ENCODE results near the gene EHD1.

Gene EHD1

DNA sequence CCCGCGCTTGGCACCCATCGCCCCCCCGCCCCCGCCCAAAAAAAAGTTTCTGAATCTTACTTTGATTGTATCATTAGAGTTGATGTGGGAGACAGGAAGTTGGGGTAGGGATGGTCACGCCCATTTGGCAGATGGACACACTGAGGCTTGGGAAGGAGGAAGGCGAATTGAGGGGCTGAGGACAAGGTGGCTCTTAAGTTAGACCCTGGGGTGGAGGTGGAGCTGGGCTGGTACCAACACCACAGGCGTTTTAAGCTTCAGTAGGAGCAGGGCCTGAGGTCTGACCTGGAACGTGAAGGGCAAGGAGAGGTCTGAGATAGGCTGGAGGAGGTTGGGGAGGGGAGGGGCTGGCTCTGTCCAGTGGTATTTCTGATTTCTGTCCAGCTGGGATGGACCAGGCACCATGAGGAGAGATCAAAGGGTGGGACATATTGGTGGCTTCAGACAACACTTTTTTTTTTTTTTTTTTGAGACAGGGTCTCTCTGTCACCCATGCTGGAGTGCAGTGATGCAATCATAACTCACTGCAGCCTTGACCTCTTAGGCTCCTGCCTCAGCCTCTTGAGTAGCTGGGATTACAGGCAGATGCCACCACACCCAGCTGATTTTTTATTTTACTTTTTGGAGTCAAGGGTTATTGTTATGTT, 33.2 kb downstream of the EHD1 start:
- no peak for DNase-seq (ENCODE audit: low read depth in 2 of 2, low spot score in 1 of 2)

DNA sequence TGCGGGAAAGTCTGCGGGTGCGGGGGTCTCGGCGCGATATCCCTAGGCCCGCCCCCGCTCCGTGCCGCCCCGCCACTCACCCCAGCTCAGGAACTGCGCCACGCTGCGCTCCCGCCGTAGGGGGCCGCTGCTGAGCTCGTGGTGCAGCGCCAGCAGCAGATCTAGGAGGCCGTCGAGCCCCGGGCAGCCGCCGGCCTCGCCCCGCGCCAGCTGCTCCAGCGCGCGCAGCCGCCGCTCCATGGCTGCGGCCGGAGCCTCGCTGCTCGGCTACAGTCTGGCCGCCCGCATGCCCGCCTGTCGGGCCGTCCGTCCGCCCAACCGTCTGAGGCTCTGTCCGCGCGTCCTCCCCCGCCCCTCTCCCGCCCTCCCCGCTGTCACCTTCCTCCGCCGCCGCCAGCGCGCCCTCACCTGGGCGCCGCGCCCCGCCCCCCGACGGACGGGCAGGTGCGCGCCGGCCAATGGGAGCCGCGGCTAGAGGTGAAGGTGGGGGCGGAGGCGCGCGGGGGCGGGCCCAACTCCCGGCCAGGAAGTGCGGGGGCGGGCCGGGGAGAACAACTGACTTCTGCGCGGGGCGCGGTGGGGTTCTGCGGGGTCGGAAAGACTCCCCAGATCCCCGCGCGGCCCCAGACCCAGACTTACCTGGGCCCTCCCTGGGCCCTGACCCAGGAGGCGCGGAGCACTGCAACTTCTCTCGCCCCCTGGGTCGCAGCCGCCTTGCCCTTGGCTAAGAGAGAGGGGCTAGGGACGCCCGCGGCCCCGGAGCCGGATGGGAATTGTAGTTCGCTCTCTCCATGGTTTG, 33.9 kb downstream of the EHD1 start, which contains the start of gene CDC42BPG:
CDC42BPG (minus strand) TSS at position 324 of the 799 bp plus-strand sequence; CDS start at position 240, 84 bp downstream.
- no peak for DNase-seq (ENCODE audit: low read depth in 2 of 2, low spot score in 1 of 2)

DNA sequence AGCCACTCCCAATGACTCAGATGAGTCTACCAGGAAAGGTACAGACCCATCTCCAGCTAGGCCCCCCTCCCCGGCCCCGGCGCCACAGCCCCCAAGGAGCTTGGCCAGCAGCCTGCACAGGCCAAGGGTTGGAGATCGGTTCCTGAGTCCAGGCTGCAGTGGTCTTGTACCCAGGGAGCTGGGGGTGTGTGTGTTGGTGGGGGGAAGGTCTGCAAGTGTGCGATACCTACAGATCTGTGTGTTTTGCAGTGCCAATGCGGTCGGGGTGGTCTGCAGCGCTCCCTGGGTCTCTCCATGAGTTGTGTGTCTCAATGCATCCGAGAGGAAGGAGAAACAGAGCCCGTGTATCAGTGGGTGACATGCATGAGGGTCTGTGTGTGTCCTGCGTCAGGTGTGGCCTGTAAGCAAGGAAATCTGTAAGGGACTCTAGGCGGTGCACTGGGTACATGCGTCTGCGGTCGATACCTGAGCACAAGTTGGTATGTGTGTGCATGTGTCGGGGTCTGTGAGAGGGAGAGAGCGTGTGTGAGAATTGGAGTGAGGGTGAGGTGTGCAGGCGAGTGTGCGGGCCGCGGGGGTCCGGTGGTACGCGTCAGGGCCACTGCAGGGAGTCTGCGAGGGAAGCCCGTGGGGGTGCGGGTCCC, 34.6 kb downstream of the EHD1 start:
- DNase-seq (ENCODE audit: low read depth in 2 of 2, low spot score in 1 of 2) = no peak

DNA sequence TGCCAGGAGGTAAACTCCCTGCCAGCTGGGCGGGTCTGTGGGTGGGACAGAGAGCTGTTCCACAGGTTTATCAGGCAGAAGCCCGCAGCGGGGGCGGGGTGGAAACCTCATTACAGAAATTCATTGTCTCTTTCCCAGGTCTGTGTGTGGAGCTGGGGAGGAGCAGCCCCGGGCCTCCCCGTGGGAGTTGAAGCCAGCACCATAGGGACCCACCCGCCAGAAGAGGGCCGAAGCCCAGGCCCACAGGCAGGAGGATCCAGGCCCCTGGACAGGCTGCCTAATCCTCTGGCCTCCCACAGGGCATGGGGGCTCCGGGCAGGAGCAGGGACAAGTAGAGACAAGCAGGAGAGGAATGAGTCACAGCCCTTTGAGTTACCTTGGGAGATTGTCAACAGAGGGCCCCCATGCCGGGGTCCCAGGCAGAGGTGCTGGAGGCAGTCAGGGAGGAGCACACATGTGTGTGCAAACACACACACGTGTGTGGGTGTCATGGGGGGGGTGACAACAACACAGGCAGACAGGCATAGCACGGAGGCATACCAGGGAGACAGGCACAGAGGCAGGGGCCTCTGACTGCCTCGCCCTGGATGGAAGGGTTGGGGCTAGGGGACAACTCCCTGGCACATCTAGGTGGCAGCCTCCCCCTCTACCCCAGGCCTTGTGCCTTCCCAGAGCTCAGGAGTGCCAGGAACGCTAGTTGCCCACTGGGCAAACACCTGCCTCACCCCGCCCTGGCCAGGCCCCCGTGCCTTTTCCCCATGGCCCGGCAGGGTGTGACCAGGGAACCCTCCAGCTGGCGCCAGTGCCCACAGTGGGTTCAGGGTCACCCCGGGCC, 35.4 kb downstream of the EHD1 start:
- no peak for DNase-seq (ENCODE audit: low read depth in 2 of 2, low spot score in 1 of 2)

DNA sequence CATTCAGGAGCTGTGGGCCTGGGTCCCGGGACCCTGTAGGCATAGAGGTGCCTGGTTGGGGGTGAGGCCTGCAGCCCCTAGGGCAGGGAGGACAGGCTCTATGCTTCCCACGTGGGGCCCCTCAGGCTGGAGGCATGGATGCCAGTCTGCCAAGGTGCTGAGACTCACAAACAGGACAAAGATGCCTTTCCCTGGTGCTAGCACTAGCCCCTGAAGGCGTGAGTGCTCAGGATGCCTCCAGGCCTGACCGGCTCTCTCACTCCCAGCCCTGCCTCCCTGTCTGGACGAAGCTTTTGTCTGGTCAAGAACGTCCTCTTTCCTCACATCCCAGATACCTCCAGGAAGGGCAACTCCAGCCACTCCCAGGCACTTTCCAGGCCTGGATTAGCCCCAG, 36.1 kb downstream of the EHD1 start:
- no peak for DNase-seq (ENCODE audit: low read depth in 2 of 2, low spot score in 1 of 2)

DNA sequence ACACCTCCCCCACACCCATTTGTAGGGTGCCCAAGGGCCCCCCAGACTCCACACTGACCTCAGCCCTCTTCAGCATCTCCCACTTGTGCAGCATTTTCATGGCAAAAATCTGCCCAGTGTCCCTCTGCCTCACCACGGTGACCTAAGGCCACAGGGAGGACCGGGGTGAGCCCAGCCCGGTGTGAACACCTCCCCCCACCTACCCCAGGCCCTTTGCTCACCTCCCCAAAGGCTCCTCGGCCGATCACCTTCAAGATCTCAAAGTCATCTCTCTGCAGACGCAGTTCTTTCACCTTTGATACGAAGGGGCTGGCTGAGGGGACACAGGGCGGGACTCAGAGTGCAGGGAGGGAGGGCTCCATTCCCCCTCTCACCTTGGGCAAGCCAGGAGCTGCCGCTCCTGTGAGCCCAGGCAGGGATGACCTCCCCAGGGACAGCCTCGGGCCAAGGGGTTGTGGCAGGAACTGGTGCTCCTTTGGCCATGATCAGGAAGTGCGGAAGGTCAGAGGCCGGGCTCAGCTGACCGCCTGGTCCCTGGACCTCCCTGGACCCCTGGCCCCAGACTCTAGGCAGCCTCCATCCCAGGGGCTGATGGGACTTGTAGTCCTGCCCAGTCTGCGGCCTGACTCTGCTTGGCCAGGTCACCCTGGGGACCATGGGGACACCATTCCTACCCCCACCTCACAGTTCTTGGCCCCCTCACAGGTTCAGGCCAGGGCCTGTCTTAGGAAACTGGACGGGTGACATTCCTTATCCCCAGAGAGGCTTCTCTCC, 36.6 kb downstream of the EHD1 start:
- no peak for DNase-seq (ENCODE audit: low read depth in 2 of 2, low spot score in 1 of 2)

DNA sequence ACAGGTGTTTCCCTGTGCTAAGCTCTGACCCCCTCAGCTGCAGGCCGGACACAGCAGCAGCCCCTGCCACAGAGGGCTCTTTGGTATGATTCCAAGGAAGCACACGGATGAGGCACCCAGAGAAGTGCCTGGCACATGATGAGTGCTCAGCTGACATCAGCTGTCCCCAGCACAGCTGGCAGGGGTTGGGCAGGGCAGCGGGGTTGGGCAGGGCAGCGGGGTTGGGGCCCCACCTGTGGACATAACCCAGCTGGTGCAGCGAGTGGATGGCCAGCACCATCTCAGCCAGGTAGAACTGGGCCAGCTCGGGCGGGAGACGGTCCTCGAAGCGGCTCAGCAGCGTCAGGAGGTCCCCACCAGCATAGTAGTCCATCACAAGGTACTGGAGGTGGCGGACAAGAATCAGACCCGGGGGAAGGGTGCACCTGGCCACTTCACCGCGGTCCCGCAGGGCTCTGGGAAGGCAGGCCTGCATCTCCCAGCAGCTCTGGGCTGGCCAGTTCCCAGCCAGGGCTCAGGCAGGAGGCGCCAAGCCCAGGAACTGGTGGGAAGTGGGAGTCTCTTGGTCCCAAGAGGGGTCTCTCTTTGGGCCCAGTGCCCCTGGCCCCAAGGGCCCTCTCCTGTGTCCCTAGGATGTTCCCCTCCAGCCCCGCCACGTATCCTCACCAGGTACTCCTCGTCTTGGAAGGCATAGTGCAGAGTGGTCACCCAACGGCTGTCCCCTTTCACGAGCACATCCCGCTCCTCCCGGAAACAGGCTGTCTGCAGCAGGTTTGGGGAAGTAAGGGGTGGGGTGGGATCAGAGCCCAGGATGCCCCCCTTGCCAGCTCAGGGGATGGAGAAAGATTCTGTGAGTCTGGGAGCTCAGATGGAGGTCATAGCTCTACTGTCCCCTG, 38.3 kb downstream of the EHD1 start:
- DNase-seq (ENCODE audit: low read depth in 2 of 2, low spot score in 1 of 2) = no peak

DNA sequence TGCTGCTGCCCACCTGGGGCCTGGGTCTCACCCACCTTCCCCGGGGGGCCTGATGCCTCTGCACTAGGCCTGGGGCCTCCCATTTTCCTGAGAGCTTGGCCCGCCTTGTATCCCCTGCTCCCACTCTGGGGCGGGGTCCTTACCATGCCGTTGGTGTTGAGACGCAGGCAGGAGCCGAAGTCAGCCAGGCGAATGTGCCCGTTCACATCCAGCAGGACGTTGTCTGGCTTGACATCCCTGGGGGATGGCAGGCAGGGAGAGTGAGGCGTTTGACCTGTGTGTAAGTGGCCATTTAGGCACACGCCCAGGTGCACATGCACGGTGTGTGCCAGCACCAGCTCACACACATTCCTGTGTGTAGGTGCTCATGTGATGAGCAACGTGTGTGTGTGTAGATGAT, 39.1 kb downstream of the EHD1 start:
- no peak for DNase-seq (ENCODE audit: low read depth in 2 of 2, low spot score in 1 of 2)

DNA sequence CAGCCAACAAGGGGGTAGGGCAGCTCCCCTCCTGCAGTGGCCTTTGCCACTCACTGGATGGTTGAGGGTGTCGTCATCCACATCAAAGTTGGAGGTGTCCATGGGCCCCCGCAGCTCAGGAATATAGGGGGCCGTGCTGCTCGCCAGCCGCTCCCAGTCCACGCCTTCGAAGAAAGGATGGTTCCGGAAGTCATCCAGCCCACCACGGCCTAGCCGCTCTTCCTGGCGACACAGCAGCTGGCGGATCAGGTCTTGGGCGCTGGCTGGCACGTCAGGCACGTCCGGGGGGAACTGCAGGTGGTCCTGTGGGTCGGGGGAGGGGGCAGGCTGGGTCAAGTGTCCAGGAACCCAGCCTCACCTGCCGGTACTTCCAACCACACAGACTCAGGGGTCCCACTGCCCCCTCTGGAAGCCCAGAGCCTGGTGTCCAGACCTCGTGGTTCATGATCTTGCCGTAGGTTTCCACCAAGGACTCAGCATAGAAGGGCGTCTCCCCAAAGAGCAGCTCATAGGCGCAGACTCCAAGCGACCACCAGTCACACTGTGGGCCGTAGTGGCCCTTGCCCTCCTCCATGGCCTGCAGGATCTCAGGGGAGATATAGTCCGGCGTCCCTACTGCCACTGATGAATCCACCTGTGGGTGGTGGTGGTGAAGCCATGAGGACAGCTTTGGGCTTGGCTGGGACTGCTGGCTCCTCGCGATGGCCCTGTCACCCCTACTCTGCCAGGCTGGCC, 39.7 kb downstream of the EHD1 start:
- no peak for DNase-seq (ENCODE audit: low read depth in 2 of 2, low spot score in 1 of 2)

DNA sequence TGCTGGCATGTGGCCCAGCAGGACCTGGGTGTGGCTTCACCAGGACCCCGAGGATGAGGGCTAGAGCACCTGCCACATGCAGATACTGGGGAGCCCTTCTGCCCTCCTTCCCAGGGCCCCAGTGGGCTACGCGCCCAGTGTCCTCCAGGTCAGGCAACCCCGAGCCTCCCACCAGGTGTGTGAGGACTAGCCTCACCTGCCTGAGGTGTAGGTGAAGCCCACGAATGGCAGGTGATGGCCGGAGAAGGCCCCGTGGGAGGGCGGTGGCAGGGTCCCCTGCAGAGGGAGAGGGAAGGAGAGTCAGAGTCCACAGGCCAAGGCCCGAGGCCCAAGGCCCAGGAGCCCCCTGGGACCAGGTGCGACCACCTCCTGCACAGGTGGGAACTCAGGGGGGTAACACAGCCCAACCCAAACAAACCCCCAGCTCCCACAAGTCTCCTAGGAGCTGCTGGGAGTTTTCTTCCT, 40.5 kb downstream of the EHD1 start:
- no peak for DNase-seq (ENCODE audit: low read depth in 2 of 2, low spot score in 1 of 2)

DNA sequence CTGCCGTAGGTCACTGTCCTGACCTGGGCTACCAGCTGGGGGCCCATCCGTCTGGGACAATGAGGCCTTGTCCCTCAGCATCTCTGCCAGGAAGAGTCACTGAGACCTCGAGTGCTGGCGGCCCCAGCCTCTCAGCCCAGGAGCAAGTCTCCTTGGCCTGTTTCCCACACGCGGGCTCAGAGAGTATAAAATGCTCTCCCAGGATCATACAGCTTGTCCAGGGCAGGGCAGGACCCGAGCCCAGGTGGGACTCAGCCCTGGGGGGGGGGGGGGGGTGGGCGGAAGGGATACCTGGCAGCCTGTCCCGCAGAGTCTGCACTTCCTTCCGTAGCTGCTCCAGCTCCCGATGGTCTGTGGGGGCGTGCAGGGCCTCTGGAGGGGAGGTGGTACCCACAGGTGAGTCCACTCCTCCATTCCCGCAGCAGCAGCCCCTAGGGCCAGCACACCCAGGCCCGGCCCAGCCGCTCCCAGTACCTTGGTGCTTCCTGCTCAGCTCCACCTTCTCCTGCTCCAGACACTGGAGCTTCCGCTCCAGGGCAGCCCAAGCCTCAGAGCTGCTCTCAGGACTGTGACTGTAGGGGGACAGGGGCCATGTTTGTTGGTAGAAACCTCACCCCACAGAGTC, 41.9 kb downstream of the EHD1 start:
- no peak for DNase-seq (ENCODE audit: low read depth in 2 of 2, low spot score in 1 of 2)

DNA sequence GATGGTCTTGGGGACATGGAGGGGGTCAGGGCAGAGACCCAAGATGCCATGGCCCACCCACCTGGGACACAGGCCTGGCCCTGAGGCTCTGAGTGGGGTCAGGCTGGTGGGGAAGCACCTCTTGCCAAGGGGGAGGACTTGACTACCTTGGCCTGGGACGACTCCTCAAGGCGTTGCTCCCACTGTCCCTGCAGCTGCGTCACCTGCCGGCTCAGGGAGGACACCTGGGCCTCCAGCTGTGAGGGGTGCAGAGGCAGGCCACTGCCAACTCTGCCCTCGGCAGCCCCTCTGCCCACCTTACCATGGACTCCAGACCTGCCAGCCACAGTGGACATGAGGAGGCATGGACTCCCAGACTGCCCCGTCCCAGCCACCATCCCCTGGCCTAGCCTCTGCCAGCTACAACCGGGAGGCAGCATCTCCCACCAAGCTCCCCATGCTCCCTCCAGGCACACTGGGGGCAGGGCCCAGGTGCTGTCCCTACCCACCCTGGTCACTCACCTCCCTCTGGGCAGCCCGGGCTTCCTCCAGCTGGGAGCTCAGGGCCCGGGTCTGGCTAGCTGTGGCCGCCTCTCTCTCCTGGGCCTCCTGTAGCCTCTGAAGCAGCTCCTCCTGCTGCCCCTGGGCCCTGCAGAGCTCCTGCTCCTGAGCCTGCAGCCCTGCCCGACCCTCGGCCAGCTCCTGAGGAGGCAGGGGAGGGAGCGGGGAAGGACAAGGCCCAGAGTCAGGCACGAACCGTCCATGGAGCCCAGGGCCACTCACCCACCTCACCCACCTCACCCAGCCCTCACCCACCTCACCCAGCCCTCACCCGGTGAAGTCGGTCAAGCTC, 42.6 kb downstream of the EHD1 start:
- DNase-seq (ENCODE audit: low read depth in 2 of 2, low spot score in 1 of 2) = no peak

DNA sequence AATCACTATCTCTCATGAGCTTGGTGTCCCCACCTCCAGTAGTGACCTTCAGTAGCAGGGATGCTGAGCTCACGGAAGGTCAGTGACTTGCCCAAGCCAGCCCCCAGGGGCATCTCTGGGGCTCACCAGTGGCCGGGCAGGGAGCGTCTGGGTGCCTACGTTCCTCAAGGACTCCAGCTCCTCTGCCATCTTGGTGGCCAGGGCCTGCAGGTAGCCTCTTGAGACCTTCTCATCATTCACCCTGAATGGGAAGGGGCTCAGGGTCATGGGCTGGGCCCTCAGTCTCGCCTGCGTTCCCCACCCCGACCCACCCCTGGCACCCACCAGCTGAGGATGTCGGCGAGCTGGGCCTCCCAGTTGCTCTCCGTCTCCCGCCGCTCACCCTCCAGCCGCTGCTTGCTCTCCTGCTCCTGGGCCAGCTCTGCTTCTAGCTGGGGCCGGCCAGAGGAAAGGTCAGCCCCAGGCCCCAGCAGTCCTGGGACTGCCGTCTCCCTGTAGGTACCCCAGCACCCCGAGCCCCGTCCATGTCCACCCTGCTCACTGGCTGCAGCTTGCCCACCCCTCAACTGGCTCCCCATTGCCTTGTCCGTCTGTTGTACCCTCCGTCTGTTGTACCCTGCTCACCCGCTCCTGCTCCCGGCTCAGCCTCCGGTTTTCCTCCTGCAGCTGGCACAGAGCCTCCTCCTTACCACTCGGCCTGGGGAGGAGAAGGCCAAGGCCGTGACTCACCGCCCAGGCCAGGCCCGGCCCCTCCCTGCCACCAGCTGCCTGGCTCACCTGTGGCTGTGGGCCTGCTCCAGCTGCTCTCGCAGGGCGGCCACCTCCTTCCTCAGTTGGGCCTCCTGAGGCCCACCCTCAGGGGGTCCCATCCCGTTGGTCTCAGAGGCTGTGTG, 43.5 kb downstream of the EHD1 start:
- no peak for DNase-seq (ENCODE audit: low read depth in 2 of 2, low spot score in 1 of 2)

DNA sequence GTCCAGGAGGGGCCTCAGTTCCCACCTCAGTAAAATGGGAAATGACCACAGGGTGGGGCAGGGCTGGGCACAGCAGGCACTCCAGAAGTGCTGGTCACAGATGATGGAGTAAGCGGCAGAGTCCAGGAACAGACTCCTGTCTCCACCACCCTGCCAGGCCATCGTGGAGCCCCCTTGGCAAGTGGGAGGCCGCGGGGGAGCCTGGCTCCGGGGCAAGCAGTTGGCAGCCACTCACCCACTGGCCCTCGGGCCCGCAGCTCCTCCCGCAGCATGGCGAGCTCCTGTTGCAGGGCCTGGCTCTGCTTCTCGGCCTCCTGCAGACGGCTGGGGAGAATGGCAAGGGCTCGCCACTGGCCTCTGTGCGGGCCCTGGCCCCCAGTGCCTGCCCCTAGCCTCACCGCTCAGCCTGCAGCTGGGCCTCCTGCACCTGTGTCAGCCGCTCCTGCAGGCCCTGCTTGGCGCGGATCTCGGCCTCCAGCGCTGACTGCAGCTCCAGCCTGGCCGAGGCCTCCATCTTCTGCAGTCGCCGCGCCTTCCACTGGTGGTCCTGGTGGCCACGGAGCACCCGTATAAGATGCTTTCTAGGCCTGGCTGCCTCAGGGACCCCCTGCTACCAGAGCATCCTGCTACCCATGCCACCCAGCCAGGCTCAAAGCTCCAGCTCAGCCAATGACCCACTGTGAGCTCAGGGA, 44.2 kb downstream of the EHD1 start:
- no peak for DNase-seq (ENCODE audit: low read depth in 2 of 2, low spot score in 1 of 2)

DNA sequence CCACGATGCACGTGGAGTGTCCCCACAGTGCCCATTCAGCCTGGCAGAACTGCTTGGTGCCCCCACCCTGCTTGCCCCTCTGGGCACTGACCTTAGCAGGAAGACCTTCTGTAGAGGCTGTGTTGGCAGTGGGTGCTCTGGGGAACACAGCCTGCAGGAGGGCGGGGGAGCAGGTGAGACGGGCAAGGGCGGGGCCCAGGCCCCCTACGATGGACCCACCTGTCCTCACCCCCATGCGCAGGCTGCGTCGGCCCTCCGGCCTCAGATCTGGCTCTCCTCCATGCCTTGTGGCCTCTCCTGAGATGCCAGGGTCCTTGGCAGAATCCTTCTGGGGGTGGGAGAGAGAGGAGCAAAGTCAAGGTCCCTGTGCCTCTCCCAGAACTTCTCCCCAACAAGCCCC, 44.9 kb downstream of the EHD1 start:
- DNase-seq (ENCODE audit: low read depth in 2 of 2, low spot score in 1 of 2) = no peak

DNA sequence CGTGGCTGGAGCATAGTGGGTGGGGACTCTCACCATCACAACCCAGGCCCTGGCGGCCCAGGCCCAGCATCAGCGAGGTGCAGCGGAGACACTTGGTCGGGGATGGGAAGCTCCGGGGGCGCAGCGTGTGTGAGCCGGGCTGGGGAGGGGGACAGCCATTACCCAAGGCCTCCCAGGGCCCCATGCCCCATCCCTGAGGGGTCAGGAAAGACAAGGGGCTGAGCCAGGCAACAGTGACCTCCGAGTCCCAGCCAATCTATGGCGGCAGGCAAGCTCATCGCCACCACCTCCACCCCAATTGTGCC, 45.3 kb downstream of the EHD1 start:
- no peak for DNase-seq (ENCODE audit: low read depth in 2 of 2, low spot score in 1 of 2)
